NCI-H748 (cell line): ENCODE measurements around the gene JOSD2.
"Not testable (repeated sequence)": the region's sequence is repeated elsewhere in the genome, so short reads cannot be mapped to it uniquely, and the experiment has no call there.

Experiments used
- DNase-seq: peaks from one replicate; lab custom pipeline; 2025; ENCODE audit not compliant: unreplicated experiment; lab: John Stamatoyannopoulos, UW

JOSD2 gene

GRCh38 chr19:50478901-50479715, 31.9 kb downstream of the JOSD2 start:
- DNase-seq = no peak

- DNase-seq = no peak
Observed at GRCh38 chr19:50477751-50478515, 33.1 kb downstream of the JOSD2 start.

- no peak for DNase-seq
Observed at GRCh38 chr19:50476907-50477238, 34.1 kb downstream of the JOSD2 start.

- DNase-seq = peak; percentile 98
Observed at GRCh38 chr19:50476224-50476906, 34.6 kb downstream of the JOSD2 start, which contains the start of the genes EMC10 and GARIN5A. Gene EMC10 (plus strand): TSS chr19:50476507. CDS start chr19:50476545, 38 bp downstream. Gene GARIN5A (minus strand): TSS chr19:50476848. CDS start chr19:50476388, 460 bp downstream.

GRCh38 chr19:50475736-50476223, 35.2 kb downstream of the JOSD2 start:
- no peak for DNase-seq

GRCh38 chr19:50475101-50475568, 35.9 kb downstream of the JOSD2 start:
- DNase-seq = no peak

GRCh38 chr19:50473336-50473735, 37.7 kb downstream of the JOSD2 start:
- DNase-seq = not testable (repeated sequence)

- DNase-seq = no peak
Observed at GRCh38 chr19:50468818-50469217, 42.2 kb downstream of the JOSD2 start.

- DNase-seq = no peak
Observed at GRCh38 chr19:50467566-50467965, 43.4 kb downstream of the JOSD2 start.

GRCh38 chr19:50466706-50467039, 44.3 kb downstream of the JOSD2 start:
- DNase-seq = no peak

- DNase-seq = peak; percentile 96
Observed at GRCh38 chr19:50465986-50466705, 44.8 kb downstream of the JOSD2 start.

GRCh38 chr19:50465000-50465399, 46.0 kb downstream of the JOSD2 start:
- DNase-seq = no peak

- DNase-seq = no peak
Observed at GRCh38 chr19:50464348-50464747, 46.6 kb downstream of the JOSD2 start.

GRCh38 chr19:50462970-50463369, 48.0 kb downstream of the JOSD2 start:
- DNase-seq = no peak

GRCh38 chr19:50461066-50461875, 49.7 kb downstream of the JOSD2 start:
- DNase-seq = peak; percentile 85

GRCh38 chr19:50460161-50460765, 50.7 kb downstream of the JOSD2 start:
- no peak for DNase-seq

- no peak for DNase-seq
Observed at GRCh38 chr19:50459638-50460037, 51.4 kb downstream of the JOSD2 start.

- no peak for DNase-seq
Observed at GRCh38 chr19:50459067-50459456, 51.9 kb downstream of the JOSD2 start.

- no peak for DNase-seq
Observed at GRCh38 chr19:50458396-50459066, 52.5 kb downstream of the JOSD2 start.
